ENCODE results near the gene CAPN8. TPM values are rescaled to one million over a fixed set of nuclear protein-coding genes. Genes with fewer than 3 reads are reported as not detected.

CAPN8 gene
- total and polyA plus RNA-seq, 2 donors from 2014 or later: 0.84 to 56.1 TPM

DNA sequence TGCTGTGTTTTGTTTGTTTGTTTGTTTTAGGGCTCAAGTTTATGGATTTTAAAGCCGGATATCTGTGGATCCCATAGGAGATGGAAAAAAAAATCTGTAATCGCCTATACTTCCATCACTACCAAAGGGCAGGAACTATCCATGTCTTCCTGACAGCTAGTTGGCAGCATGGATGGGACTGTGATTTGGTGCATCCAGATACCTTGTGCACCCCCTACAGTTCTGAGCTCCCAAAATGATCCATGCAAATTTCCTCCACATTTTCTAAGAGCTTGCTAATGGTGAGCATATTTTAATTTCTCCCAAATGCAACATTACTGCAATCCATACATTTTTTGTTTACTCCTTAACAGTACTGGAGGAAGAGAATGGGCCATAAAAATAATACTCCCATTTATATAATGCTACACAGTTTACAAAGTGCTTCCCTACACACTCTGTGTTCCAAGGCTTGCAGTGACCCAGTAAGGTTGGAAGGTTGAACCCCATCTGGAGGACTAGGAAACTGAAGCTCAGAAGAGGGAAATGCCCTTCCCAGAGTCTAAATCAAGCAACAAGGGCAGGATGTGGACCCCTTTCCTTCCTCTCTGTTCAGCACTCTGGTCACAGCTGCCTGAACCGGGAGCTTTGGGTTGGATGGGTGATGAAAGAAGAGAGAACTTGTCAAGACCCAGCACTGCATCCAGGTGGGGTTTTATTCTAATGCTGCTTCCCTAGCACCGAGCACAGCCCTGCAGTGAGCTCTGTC, 48.0 kb downstream of the CAPN8 start:
- FAIRE-seq: no peak

DNA sequence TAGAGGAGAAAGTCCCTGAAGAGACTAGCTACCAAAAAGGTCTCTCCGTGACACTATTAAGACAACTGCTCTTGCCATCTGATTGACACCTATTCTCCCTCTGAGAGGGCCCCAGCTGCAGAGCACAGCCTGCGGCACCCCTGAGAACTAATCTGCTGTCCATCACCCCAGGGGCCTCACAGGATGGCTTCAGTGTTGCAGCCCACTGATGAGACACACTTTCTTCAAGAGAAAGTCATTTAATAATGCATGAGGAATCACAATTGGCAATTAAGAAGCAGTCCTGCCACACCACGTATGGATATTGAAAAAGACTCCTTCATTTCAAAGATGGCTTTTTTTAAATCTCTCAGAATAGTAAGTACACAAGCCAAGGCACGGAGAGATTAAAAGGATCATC, 48.9 kb downstream of the CAPN8 start:
- Histone ChIP-seq H3K9ac (ENCODE audit: low read length in 3 of 3) (no peak overlapping the region), H3K27ac (ENCODE audit: low read depth in 2 of 2, low read length in 2 of 2) (no peak overlapping the region), H3K4me3 (ENCODE audit: low read length in 3 of 3) (no peak overlapping the region), H3K36me3 (ENCODE audit: control insufficient read depth in 2 of 3, insufficient read depth in 3 of 3, low read length in 3 of 3) (no peaks in the 10 kb centered on the region), H3K27me3 (ENCODE audit: control insufficient read depth, insufficient read depth, low read length) (no peaks in the 10 kb centered on the region), H3K9me3 (ENCODE audit: control insufficient read depth in 2 of 3, insufficient read depth in 1 of 3, low read length in 3 of 3) (no peaks in the 10 kb centered on the region), H3K4me1 (ENCODE audit: control insufficient read depth in 2 of 3, insufficient read depth in 2 of 3, low read depth in 1 of 3, low read length in 3 of 3) (no peaks in the 10 kb centered on the region)
- FAIRE-seq (no peak), DNase-seq (no peak)
- intact Hi-C loops (cut with DNase I): no loop called here
- TF ChIP-seq, protein P1, sequence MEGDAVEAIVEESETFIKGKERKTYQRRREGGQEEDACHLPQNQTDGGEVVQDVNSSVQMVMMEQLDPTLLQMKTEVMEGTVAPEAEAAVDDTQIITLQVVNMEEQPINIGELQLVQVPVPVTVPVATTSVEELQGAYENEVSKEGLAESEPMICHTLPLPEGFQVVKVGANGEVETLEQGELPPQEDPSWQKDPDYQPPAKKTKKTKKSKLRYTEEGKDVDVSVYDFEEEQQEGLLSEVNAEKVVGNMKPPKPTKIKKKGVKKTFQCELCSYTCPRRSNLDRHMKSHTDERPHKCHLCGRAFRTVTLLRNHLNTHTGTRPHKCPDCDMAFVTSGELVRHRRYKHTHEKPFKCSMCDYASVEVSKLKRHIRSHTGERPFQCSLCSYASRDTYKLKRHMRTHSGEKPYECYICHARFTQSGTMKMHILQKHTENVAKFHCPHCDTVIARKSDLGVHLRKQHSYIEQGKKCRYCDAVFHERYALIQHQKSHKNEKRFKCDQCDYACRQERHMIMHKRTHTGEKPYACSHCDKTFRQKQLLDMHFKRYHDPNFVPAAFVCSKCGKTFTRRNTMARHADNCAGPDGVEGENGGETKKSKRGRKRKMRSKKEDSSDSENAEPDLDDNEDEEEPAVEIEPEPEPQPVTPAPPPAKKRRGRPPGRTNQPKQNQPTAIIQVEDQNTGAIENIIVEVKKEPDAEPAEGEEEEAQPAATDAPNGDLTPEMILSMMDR (IDR thresholded peaks at IDR 0.05; ENCODE audit: borderline replicate concordance, extremely low read depth, insufficient read depth): no peak

More for the DNA sequence above, 48.0 kb downstream of the CAPN8 start:
- TF ChIP-seq, protein P1 (IDR thresholded peaks at IDR 0.05; ENCODE audit: borderline replicate concordance, extremely low read depth, insufficient read depth): no peak
- Histone ChIP-seq H3K4me3 (ENCODE audit: low read length in 3 of 3) (no peak overlapping the region), H3K4me1 (ENCODE audit: control insufficient read depth in 2 of 3, insufficient read depth in 2 of 3, low read depth in 1 of 3, low read length in 3 of 3) (no peaks in the 10 kb centered on the region), H3K27ac (ENCODE audit: low read depth in 2 of 2, low read length in 2 of 2) (no peak overlapping the region), H3K27me3 (ENCODE audit: control insufficient read depth, insufficient read depth, low read length) (no peaks in the 10 kb centered on the region), H3K9me3 (ENCODE audit: control insufficient read depth in 2 of 3, insufficient read depth in 1 of 3, low read length in 3 of 3) (no peaks in the 10 kb centered on the region), H3K9ac (ENCODE audit: low read length in 3 of 3) (no peak overlapping the region), H3K36me3 (ENCODE audit: control insufficient read depth in 2 of 3, insufficient read depth in 3 of 3, low read length in 3 of 3) (no peaks in the 10 kb centered on the region)
- DNase-seq: peak in 1 of 5 donors; percentile 58
- intact Hi-C loops (cut with DNase I): no loop called here

GRCh38 chr1:223611936-223612335, 53.6 kb downstream of the CAPN8 start:
- TF ChIP-seq, protein P1 (IDR thresholded peaks at IDR 0.05; ENCODE audit: borderline replicate concordance, extremely low read depth, insufficient read depth): no peak
- intact Hi-C loops (cut with DNase I): no loop called here
- DNase-seq (no peak), FAIRE-seq (no peak)
- no peaks in the 10 kb centered on the region for H3K4me1 ChIP-seq (ENCODE audit: control insufficient read depth in 2 of 3, insufficient read depth in 2 of 3, low read depth in 1 of 3, low read length in 3 of 3)
- H3K27ac ChIP-seq (ENCODE audit: low read depth in 2 of 2, low read length in 2 of 2): no peak overlapping the region
- no peak overlapping the region for H3K9ac ChIP-seq (ENCODE audit: low read length in 3 of 3)
- H3K36me3 ChIP-seq (ENCODE audit: control insufficient read depth in 2 of 3, insufficient read depth in 3 of 3, low read length in 3 of 3): no peaks in the 10 kb centered on the region
- no peaks in the 10 kb centered on the region for H3K9me3 ChIP-seq (ENCODE audit: control insufficient read depth in 2 of 3, insufficient read depth in 1 of 3, low read length in 3 of 3)
- H3K27me3 ChIP-seq (ENCODE audit: control insufficient read depth, insufficient read depth, low read length): no peaks in the 10 kb centered on the region
- H3K4me3 ChIP-seq (ENCODE audit: low read length in 3 of 3): no peak overlapping the region
